Naive thymus-derived CD4-positive, alpha-beta T cell (primary cell): Measurements from ENCODE around the gene CUL2. TPM values are rescaled to one million over a fixed set of nuclear protein-coding genes. Genes with fewer than 3 reads are reported as not detected.

ENCODE experiments used
- ATAC-seq: fragments of 150-1000 bp; cut with Tn5 transposase; 2 replicates; pipeline ENCODE4 v1.10.0; 2021; ENCODE audit warnings: mild to moderate bottlenecking, moderate library complexity
- CTCF ChIA-PET: fragments of 350-600 bp; sonication (Branson Sonifier 250); formaldehyde crosslinking; loops from one replicate; lab custom pipeline; 2021; ENCODE audit warnings: antibody characterized with exemption; lab: Charles Lee
- POLR2A ChIA-PET: fragments of 350-600 bp; sonication (Branson Sonifier 250); formaldehyde crosslinking; loops from one replicate; lab custom pipeline; 2021; ENCODE audit warnings: antibody characterized with exemption, inconsistent platforms; lab: Charles Lee
- DNase-seq, 9 donors: peaks; one replicate each; pipeline versions ENCODE4 v3.0.0 to v3.0.0-alpha.2; 2020 to 2022; ENCODE audit warnings: mixed read lengths in 1 of 9
- H3K27ac ChIP-seq: one replicate; pipeline ENCODE4 v1.7.0; 2013; ENCODE audit warnings: mild to moderate bottlenecking, low read depth, low read length, moderate library complexity
- H3K27me3 ChIP-seq, 2 donors: one replicate each; pipeline ENCODE4 v1.7.0; 2013; ENCODE audit warnings: low read length in 2 of 2, mild to moderate bottlenecking in 2 of 2, moderate library complexity in 2 of 2; ENCODE audit not compliant: control insufficient read depth in 2 of 2, insufficient read depth in 2 of 2
- H3K36me3 ChIP-seq, 3 experiments: 1 replicate in 2 of 3; 2 replicates in 1 of 3; pipeline ENCODE4 v1.7.0; 2013; ENCODE audit warnings: low read length in 3 of 3, mild to moderate bottlenecking in 3 of 3, moderate library complexity in 1 of 3; ENCODE audit not compliant: insufficient read depth in 3 of 3, control insufficient read depth in 2 of 3
- H3K4me1 ChIP-seq, 2 donors: one replicate each; pipeline ENCODE4 v1.7.0; 2013; ENCODE audit warnings: low read length in 2 of 2, mild to moderate bottlenecking in 2 of 2, moderate library complexity in 1 of 2; ENCODE audit not compliant: control insufficient read depth in 2 of 2, insufficient read depth in 2 of 2
- H3K4me3 ChIP-seq: 2 replicates; pipeline ENCODE4 v1.7.0; 2013; ENCODE audit warnings: mild to moderate bottlenecking, low read length
- H3K9me3 ChIP-seq, 3 experiments: 1 replicate in 2 of 3; 2 replicates in 1 of 3; pipeline ENCODE4 v1.7.0; 2013; ENCODE audit warnings: low read length in 3 of 3; ENCODE audit not compliant: control insufficient read depth in 2 of 3
- H3K27ac Mint-ChIP-seq, 9 donors: one replicate each; pipeline ENCODE4 v1.8.0; 2020 to 2022; ENCODE audit warnings: mixed read lengths in 9 of 9, mild to moderate bottlenecking in 8 of 9, moderate library complexity in 5 of 9, inconsistent platforms in 2 of 9
- H3K27me3 Mint-ChIP-seq, 5 donors: one replicate each; pipeline ENCODE4 v1.8.0; 2021 to 2022; ENCODE audit warnings: mixed read lengths in 5 of 5, mild to moderate bottlenecking in 1 of 5
- H3K36me3 Mint-ChIP-seq, 5 donors: one replicate each; pipeline ENCODE4 v1.8.0; 2020 to 2022; ENCODE audit warnings: mixed read lengths in 5 of 5, mild to moderate bottlenecking in 3 of 5, inconsistent platforms in 1 of 5
- H3K4me1 Mint-ChIP-seq, 7 donors: one replicate each; pipeline ENCODE4 v1.8.0; 2020 to 2022; ENCODE audit warnings: mixed read lengths in 7 of 7, mild to moderate bottlenecking in 3 of 7, inconsistent platforms in 1 of 7
- H3K4me3 Mint-ChIP-seq, 10 donors: one replicate each; pipeline ENCODE4 v1.8.0; 2020 to 2022; ENCODE audit warnings: mild to moderate bottlenecking in 10 of 10, mixed read lengths in 10 of 10, moderate library complexity in 6 of 10, inconsistent platforms in 2 of 10
- H3K9me3 Mint-ChIP-seq, 11 donors: one replicate each; pipeline ENCODE4 v1.8.0; 2020 to 2022; ENCODE audit warnings: mixed read lengths in 11 of 11, mild to moderate bottlenecking in 4 of 11, inconsistent platforms in 1 of 11, moderate library complexity in 1 of 11
- intact Hi-C, 2 donors: fragments of 100-400 bp; cut with micrococcal nuclease; formaldehyde crosslinking; loops; one replicate each; pipeline ENCODE4 v1.15.1; 2023
- polyA plus RNA-seq, 2 donors: library from polyadenylated mRNA; unstranded; fragments of 300-500 nt; fragmentation: Illumina TruSeq; gene quantifications; one replicate each; pipeline ENCODE4 v1.2.3, GENCODE V29; 2021
- total RNA-seq, 6 experiments: library from RNA in 5 of 6; stranded (reverse) in 5 of 6; gene quantifications; 1 replicate in 5 of 6; 2 replicates in 1 of 6; pipeline ENCODE4 v1.2.3 and lab custom pipeline; 2021 to 2026

CUL2 gene
- total and polyA plus RNA-seq, 7 experiments from 2014 or later: 26.5 to 43.7 (median 35.7) TPM

DNA sequence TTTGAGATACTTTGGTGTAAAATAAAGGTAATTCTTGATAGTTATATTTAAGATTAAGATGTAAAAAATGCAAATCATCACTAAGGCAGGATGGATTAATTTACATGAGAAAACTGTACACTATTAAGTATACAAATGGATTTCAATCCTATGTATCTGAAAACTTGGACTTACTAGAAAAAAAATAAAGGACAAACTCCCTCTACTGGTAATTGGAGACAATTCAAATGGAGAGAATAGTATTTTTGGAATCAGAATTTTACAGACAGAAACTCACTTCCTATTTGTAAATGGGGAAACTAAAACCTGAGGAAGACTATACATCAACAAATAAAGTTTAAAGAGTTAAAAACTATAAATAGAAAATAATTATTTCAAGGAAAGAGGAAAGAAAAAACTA lies 62.6 kb downstream of the CUL2 start:
- no peak for DNase-seq
- ATAC-seq: no peak
- H3K4me1 Mint-ChIP-seq: no peaks in the 10 kb centered on the region
- H3K4me3 Mint-ChIP-seq: no peak overlapping the region
- POLR2A ChIA-PET: interaction anchor here (1.0 kb wide), 1 partner anchor 98 kb away, joined by 3 read pairs; no protein-coding TSS in a partner anchor
- Histone ChIP-seq H3K4me3 (no peak overlapping the region), H3K27me3 (no peaks in the 10 kb centered on the region), H3K36me3 (peaks cover 11 to 67% (median 15%) of the 10 kb centered on the region in 3 experiments), H3K27ac (no peak overlapping the region), H3K4me1 (no peaks in the 10 kb centered on the region), H3K9me3 (no peaks in the 10 kb centered on the region)
- peak overlapping the region in 3 of 9 donors; percentile 1 to 51 (median 36) for H3K27ac Mint-ChIP-seq
- no peaks in the 10 kb centered on the region for H3K9me3 Mint-ChIP-seq
- intact Hi-C loops: loop anchor here (1.0 to 5.0 kb wide), 4 partner anchors 15 to 360 kb away; no protein-coding TSS in a partner anchor
- peaks cover 0 to 33% (median 24%) of the 10 kb centered on the region in 5 donors for H3K36me3 Mint-ChIP-seq
- no peaks in the 10 kb centered on the region for H3K27me3 Mint-ChIP-seq
- CTCF ChIA-PET: interaction anchor here (1.0 to 4.2 kb wide), 3 partner anchors 29 to 190 kb away, joined by 4 to 40 read pairs (median 7); no protein-coding TSS in a partner anchor

- Mint-ChIP-seq H3K4me1 (peaks cover 0 to 8% (median 0%) of the 10 kb centered on the region in 7 donors), H3K27me3 (no peaks in the 10 kb centered on the region), H3K4me3 (no peak overlapping the region), H3K9me3 (no peaks in the 10 kb centered on the region), H3K36me3 (peaks cover 4 to 37% (median 29%) of the 10 kb centered on the region in 5 donors), H3K27ac (peak overlapping the region in 6 of 9 donors; percentile 1 to 61 (median 24))
- Histone ChIP-seq H3K27ac (no peak overlapping the region), H3K9me3 (no peaks in the 10 kb centered on the region), H3K4me3 (no peak overlapping the region), H3K27me3 (no peaks in the 10 kb centered on the region), H3K4me1 (no peaks in the 10 kb centered on the region), H3K36me3 (peaks cover 5 to 57% (median 10%) of the 10 kb centered on the region in 3 experiments)
- POLR2A ChIA-PET: interaction anchor here (0.6 kb wide), 1 partner anchor 11 kb away, joined by 3 read pairs; no protein-coding TSS in a partner anchor
- CTCF ChIA-PET: interaction anchor here (0.8 to 4.2 kb wide), 5 partner anchors 16 to 31 kb away, joined by 3 to 40 read pairs (median 4); no protein-coding TSS in a partner anchor
- DNase-seq: no peak
- no peak for ATAC-seq
- intact Hi-C loops: loop anchor here (2.0 to 5.0 kb wide), 3 partner anchors 13 to 359 kb away; no protein-coding TSS in a partner anchor
These were observed 64.2 kb downstream of the CUL2 start for GRCh38 chr10:35025916-35026315.

DNA sequence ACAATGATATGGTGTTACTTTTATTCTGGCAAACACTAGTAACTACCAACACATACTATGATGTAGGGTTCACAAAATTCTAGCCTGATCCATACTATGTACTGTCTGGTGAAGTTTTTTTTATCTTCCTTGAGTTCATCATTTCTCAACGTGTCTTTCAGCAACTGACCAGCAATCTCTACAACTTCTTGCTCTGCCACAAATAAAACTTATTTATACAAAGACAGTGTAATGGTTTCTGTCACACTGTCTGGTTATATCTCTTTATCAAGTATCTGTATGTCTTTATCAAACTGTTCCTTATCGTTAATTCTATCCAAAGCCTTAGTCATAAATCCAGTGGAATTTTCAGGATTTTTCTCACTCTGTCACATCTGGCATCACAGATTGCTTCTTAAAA lies 69.7 kb downstream of the CUL2 start:
- H3K9me3 ChIP-seq: no peaks in the 10 kb centered on the region
- Mint-ChIP-seq H3K27me3 (no peaks in the 10 kb centered on the region), H3K36me3 (peaks cover 4 to 37% (median 22%) of the 10 kb centered on the region in 5 donors), H3K27ac (peak overlapping the region in 4 of 9 donors; percentile 17 to 75 (median 47)), H3K4me3 (no peak overlapping the region), H3K9me3 (no peaks in the 10 kb centered on the region), H3K4me1 (peaks cover 0 to 11% (median 0%) of the 10 kb centered on the region in 7 donors)
- ChIA-PET POLR2A (no interaction called here), CTCF (interaction anchor here (0.8 kb wide), 1 partner anchor 15 kb away, joined by 3 read pairs; no protein-coding TSS in a partner anchor)
- intact Hi-C loops: no loop called here
- no peak overlapping the region for H3K4me3 ChIP-seq
- H3K4me1 ChIP-seq: no peaks in the 10 kb centered on the region
- H3K27me3 ChIP-seq: no peaks in the 10 kb centered on the region
- ATAC-seq (no peak), DNase-seq (no peak)
- H3K36me3 ChIP-seq: peaks cover 0 to 43% (median 4%) of the 10 kb centered on the region in 3 experiments
- H3K27ac ChIP-seq: no peak overlapping the region

- no peak overlapping the region for H3K4me3 ChIP-seq
These were observed 70.8 kb downstream of the CUL2 start for GRCh38 chr10:35019041-35020024.

DNA sequence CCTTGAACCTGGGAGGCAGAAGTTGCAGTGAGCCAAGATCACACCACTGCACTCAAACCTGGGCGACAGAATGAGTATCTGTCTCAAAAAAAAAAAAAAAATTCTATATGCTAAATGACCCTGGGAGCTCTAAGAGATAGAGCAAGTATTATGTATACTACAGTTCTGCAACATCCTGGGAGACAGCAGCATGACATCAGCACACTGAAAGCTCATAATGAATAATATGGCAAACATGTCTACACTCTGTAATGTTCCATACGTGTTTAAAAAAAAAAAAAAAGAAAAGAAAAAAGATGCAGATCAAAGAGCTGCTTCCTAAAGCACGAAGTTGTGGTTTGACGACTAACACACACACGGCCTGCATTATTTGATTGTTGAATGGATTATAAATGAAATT lies 72.5 kb downstream of the CUL2 start:
- Mint-ChIP-seq H3K4me1 (peaks cover 0 to 15% (median 10%) of the 10 kb centered on the region in 7 donors), H3K4me3 (no peak overlapping the region), H3K27ac (peak overlapping the region in 2 of 9 donors; percentile 48 to 57), H3K27me3 (no peaks in the 10 kb centered on the region), H3K36me3 (peaks cover 4 to 31% (median 16%) of the 10 kb centered on the region in 5 donors), H3K9me3 (no peaks in the 10 kb centered on the region)
- ChIA-PET POLR2A (no interaction called here), CTCF (no interaction called here)
- DNase-seq: no peak
- no peak for ATAC-seq
- H3K27me3 ChIP-seq: no peaks in the 10 kb centered on the region
- no peak overlapping the region for H3K4me3 ChIP-seq
- intact Hi-C loops: no loop called here
- no peak overlapping the region for H3K27ac ChIP-seq
- H3K4me1 ChIP-seq: peaks cover 0 to 2% of the 10 kb centered on the region in 2 donors
- no peaks in the 10 kb centered on the region for H3K9me3 ChIP-seq
- peaks cover 0 to 31% (median 9%) of the 10 kb centered on the region in 3 experiments for H3K36me3 ChIP-seq

More at GRCh38 chr10:35019041-35020024, 70.8 kb downstream of the CUL2 start:
- Histone ChIP-seq H3K36me3 (peaks cover 0 to 35% (median 8%) of the 10 kb centered on the region in 3 experiments), H3K4me1 (no peaks in the 10 kb centered on the region), H3K27me3 (no peaks in the 10 kb centered on the region), H3K27ac (no peak overlapping the region), H3K9me3 (no peaks in the 10 kb centered on the region)
- no peaks in the 10 kb centered on the region for H3K9me3 Mint-ChIP-seq
- no peak overlapping the region for H3K4me3 Mint-ChIP-seq
- H3K4me1 Mint-ChIP-seq: peaks cover 0 to 11% (median 0%) of the 10 kb centered on the region in 7 donors
- peaks cover 4 to 31% (median 16%) of the 10 kb centered on the region in 5 donors for H3K36me3 Mint-ChIP-seq
- peak overlapping the region in 6 of 9 donors; percentile 0 to 75 (median 34) for H3K27ac Mint-ChIP-seq
- ChIA-PET CTCF (no interaction called here), POLR2A (no interaction called here)
- H3K27me3 Mint-ChIP-seq: no peaks in the 10 kb centered on the region
- ATAC-seq: no peak
- intact Hi-C loops: no loop called here
- DNase-seq: no peak

DNA sequence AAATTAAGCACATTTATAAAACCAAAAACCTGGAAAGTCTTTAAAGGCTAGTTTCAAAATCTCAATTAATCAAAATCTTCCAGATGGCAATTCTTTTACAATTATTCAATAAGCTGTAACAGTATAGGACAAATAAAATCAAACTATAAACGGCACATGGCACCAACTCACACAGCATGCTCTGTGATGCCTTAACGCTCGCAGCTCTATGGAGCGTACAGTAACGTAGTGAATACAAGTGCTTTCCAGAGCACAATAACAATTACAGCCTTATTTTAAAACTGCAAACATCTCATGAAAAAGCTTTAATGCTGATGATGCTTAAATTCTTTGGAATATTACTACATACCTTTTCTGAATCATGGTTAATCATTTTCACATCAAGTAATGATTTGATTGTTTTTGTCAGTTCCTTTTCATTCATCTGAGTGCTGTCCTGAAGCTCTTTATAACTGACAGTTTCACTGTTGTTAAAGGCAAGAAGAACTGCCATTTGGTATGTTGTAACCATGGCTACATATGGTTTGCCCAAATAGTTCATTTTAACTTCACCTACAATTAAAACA lies 74.2 kb downstream of the CUL2 start:
- Mint-ChIP-seq H3K4me3 (no peak overlapping the region), H3K27me3 (no peaks in the 10 kb centered on the region), H3K36me3 (peaks cover 0 to 33% (median 15%) of the 10 kb centered on the region in 5 donors), H3K27ac (peak overlapping the region in 2 of 9 donors; percentile 26 to 47), H3K4me1 (peaks cover 0 to 28% (median 18%) of the 10 kb centered on the region in 7 donors), H3K9me3 (no peaks in the 10 kb centered on the region)
- Histone ChIP-seq H3K27me3 (no peaks in the 10 kb centered on the region), H3K27ac (no peak overlapping the region), H3K9me3 (no peaks in the 10 kb centered on the region), H3K36me3 (peaks cover 0 to 30% (median 21%) of the 10 kb centered on the region in 3 experiments), H3K4me3 (no peak overlapping the region), H3K4me1 (peaks cover 0 to 10% of the 10 kb centered on the region in 2 donors)
- POLR2A ChIA-PET: no interaction called here
- DNase-seq (no peak), ATAC-seq (no peak)
- CTCF ChIA-PET: interaction anchor here (1.0 kb wide), 1 partner anchor 21 kb away, joined by 4 read pairs; no protein-coding TSS in a partner anchor
- intact Hi-C loops: no loop called here
